ENCODE results near the gene ADAMTSL1. TPM values are rescaled to one million over a fixed set of nuclear protein-coding genes. Genes with fewer than 3 reads are reported as not detected.
A peak's percentile ranks its signal among the peaks of the same experiment; 100 is the strongest.

Gene ADAMTSL1
- total and polyA plus RNA-seq, 2 experiments from 2014 or later: 2.3 to 5.0 TPM

GRCh38 chr9:18741945-18742344 is 268.0 kb downstream of the ADAMTSL1 start:
- Histone ChIP-seq H3K27ac (ENCODE audit: low read depth) (no peak overlapping the region), H3K4me1 (ENCODE audit: insufficient read depth) (no peaks in the 10 kb centered on the region), H2AFZ (no peak overlapping the region), H4K20me1 (replicated peaks; ENCODE audit: insufficient read depth) (no peaks in the 10 kb centered on the region), H3K9me2 (ENCODE audit: insufficient read depth) (no peaks in the 10 kb centered on the region; the same call in 1 of the 2 replicates), H3K36me3 (ENCODE audit: insufficient read depth) (no peaks in the 10 kb centered on the region), H3K4me3 (no peak overlapping the region), H3K4me2 (no peak overlapping the region), H3K79me2 (replicated peaks; ENCODE audit: insufficient read depth) (no peaks in the 10 kb centered on the region), H3K27me3 (ENCODE audit: insufficient read depth) (no peaks in the 10 kb centered on the region), H3F3A (replicated peaks; ENCODE audit: low read depth) (no peaks in the 10 kb centered on the region)
- TF ChIP-seq ZNF114 (CRISPR knock-in tag; IDR thresholded peaks at IDR 0.05) (no peak), NANOG (IDR thresholded peaks at IDR 0.05; ENCODE audit: borderline replicate concordance) (no peak), ZNF331 (CRISPR knock-in tag; IDR thresholded peaks at IDR 0.05; ENCODE audit: low read depth) (no peak), EZH2phosphoT487 (IDR thresholded peaks at IDR 0.05; ENCODE audit: unreplicated experiment) (no peak), ZNF462 (CRISPR knock-in tag; IDR thresholded peaks at IDR 0.05) (no peak), CREB1 (CRISPR knock-in tag; IDR thresholded peaks at IDR 0.05; ENCODE audit: low read depth) (no peak), EZH2 (IDR thresholded peaks at IDR 0.05; ENCODE audit: low read depth, unreplicated experiment) (no peak), POLR2AphosphoS5 (IDR thresholded peaks at IDR 0.05; ENCODE audit: low read depth) (no peak), STAT1 (IDR thresholded peaks at IDR 0.05; ENCODE audit: unreplicated experiment) (no peak), JUNB (IDR thresholded peaks at IDR 0.05; ENCODE audit: unreplicated experiment) (no peak), ETS1 (IDR thresholded peaks at IDR 0.05) (no peak)
- TF ChIP-seq, protein P1, sequence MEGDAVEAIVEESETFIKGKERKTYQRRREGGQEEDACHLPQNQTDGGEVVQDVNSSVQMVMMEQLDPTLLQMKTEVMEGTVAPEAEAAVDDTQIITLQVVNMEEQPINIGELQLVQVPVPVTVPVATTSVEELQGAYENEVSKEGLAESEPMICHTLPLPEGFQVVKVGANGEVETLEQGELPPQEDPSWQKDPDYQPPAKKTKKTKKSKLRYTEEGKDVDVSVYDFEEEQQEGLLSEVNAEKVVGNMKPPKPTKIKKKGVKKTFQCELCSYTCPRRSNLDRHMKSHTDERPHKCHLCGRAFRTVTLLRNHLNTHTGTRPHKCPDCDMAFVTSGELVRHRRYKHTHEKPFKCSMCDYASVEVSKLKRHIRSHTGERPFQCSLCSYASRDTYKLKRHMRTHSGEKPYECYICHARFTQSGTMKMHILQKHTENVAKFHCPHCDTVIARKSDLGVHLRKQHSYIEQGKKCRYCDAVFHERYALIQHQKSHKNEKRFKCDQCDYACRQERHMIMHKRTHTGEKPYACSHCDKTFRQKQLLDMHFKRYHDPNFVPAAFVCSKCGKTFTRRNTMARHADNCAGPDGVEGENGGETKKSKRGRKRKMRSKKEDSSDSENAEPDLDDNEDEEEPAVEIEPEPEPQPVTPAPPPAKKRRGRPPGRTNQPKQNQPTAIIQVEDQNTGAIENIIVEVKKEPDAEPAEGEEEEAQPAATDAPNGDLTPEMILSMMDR (conservative IDR thresholded peaks at IDR 0.05; ENCODE audit: low read depth in 2 of 2): no peak
- TF ChIP-seq, protein P2, sequence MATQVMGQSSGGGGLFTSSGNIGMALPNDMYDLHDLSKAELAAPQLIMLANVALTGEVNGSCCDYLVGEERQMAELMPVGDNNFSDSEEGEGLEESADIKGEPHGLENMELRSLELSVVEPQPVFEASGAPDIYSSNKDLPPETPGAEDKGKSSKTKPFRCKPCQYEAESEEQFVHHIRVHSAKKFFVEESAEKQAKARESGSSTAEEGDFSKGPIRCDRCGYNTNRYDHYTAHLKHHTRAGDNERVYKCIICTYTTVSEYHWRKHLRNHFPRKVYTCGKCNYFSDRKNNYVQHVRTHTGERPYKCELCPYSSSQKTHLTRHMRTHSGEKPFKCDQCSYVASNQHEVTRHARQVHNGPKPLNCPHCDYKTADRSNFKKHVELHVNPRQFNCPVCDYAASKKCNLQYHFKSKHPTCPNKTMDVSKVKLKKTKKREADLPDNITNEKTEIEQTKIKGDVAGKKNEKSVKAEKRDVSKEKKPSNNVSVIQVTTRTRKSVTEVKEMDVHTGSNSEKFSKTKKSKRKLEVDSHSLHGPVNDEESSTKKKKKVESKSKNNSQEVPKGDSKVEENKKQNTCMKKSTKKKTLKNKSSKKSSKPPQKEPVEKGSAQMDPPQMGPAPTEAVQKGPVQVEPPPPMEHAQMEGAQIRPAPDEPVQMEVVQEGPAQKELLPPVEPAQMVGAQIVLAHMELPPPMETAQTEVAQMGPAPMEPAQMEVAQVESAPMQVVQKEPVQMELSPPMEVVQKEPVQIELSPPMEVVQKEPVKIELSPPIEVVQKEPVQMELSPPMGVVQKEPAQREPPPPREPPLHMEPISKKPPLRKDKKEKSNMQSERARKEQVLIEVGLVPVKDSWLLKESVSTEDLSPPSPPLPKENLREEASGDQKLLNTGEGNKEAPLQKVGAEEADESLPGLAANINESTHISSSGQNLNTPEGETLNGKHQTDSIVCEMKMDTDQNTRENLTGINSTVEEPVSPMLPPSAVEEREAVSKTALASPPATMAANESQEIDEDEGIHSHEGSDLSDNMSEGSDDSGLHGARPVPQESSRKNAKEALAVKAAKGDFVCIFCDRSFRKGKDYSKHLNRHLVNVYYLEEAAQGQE (IDR thresholded peaks at IDR 0.05; ENCODE audit: unreplicated experiment): no peak
- Mint-ChIP-seq H3K36me3 (ENCODE audit: low read depth) (no peaks in the 10 kb centered on the region), H3K4me3 (no peak overlapping the region), H3K9me3 (no peaks in the 10 kb centered on the region), H3K4me1 (peaks cover 6% of the 10 kb centered on the region), H3K27ac (no peak overlapping the region), H3K27me3 (ENCODE audit: insufficient read depth, low read depth, poor library complexity) (no peaks in the 10 kb centered on the region)
- DNase-seq (ENCODE audit: low spot score) (peak; percentile 6), ATAC-seq (peak; percentile 38; the same call in 2 of the 3 replicates)
